HepG2 (cell line): Measurements from ENCODE around the gene DGKB. TPM values are rescaled to one million over a fixed set of nuclear protein-coding genes. Genes with fewer than 3 reads are reported as not detected.

Source experiments
- ATAC-seq: fragments of 200-7000 bp; cut with Tn5 transposase; 3 replicates; pipeline ENCODE4 v1.9.1; 2020; ENCODE audit warnings: mild to moderate bottlenecking, moderate library complexity
- BruUV-seq: library from RNA; stranded (reverse); fragments of 400-500 nt; replicated peaks from 2 replicates; lab custom pipeline; 2021; lab: Mats Ljungman, UMichigan
- CTCF ChIA-PET: fragments of 300-600 bp; formaldehyde crosslinking; extraction: SDS; loops from one replicate; lab custom pipeline; 2021; ENCODE audit warnings: low total read pairs, inconsistent platforms, low intra/inter-chr PET ratio; lab: Yijun Ruan, JAX
- POLR2A ChIA-PET: fragments of 350-600 bp; sonication (Branson Sonifier 250); formaldehyde crosslinking; loops from one replicate; lab custom pipeline; 2020; ENCODE audit warnings: antibody characterized with exemption, inconsistent platforms; lab: Yijun Ruan, JAX
- DNase-seq: peaks from one replicate; pipeline ENCODE4 v3.0.0-alpha.2; 2015; ENCODE audit warnings: low spot score
- FAIRE-seq: peaks from 3 replicates; lab custom pipeline; 2011; peaks lifted over from hg19 to GRCh38; lab: Jason Lieb, UNC
- H2AFZ ChIP-seq: one replicate; pipeline ENCODE4 v1.6.1; 2011; ENCODE audit warnings: low read length, inconsistent platforms
- H3K27ac ChIP-seq: fragments of 300-600 bp; 3 replicates; pipeline ENCODE4 v1.8.0; 2011; ENCODE audit warnings: mixed run types, mild to moderate bottlenecking, mixed read lengths, low read length, inconsistent platforms; ENCODE audit not compliant: insufficient read depth; ENCODE audit errors: extremely low read length
- H3K27me3 ChIP-seq, 2 experiments: fragments of 200-600 bp in 1 of 2; 2 replicates in 1 of 2; 3 replicates in 1 of 2; pipeline versions ENCODE4 v1.6.0 to v1.8.0; 2011; ENCODE audit warnings: low read length in 2 of 2, mild to moderate bottlenecking in 2 of 2, moderate library complexity in 2 of 2, inconsistent platforms in 1 of 2; ENCODE audit not compliant: insufficient read depth in 2 of 2, control insufficient read depth in 1 of 2
- H3K36me3 ChIP-seq, 2 experiments: fragments of 200-600 bp in 1 of 2; replicated peaks in 1 of 2; 2 replicates in 1 of 2; 3 replicates in 1 of 2; pipeline versions ENCODE4 v1.5.1 to v1.8.0; 2011; ENCODE audit warnings: low read length in 2 of 2, inconsistent platforms in 1 of 2; ENCODE audit not compliant: insufficient read depth in 2 of 2, control insufficient read depth in 1 of 2
- H3K4me1 ChIP-seq: 2 replicates; pipeline ENCODE4 v1.5.1; 2012; ENCODE audit warnings: low read length, inconsistent platforms; ENCODE audit not compliant: insufficient read depth
- H3K4me2 ChIP-seq: 2 replicates; pipeline ENCODE4 v1.6.0; 2011; ENCODE audit warnings: low read depth, low read length, inconsistent platforms
- H3K4me3 ChIP-seq, 3 experiments: fragments of 200-600 bp in 1 of 3; sonication (generic), shearing (Covaris generic) in 1 of 3; replicated peaks in 1 of 3; 2 replicates each; pipeline ENCODE4 v1.5.1; 2011 to 2016; ENCODE audit warnings: low read length in 3 of 3, inconsistent platforms in 2 of 3, low read depth in 2 of 3, mild to moderate bottlenecking in 2 of 3, control low read depth in 1 of 3, mixed read lengths in 1 of 3; ENCODE audit not compliant: insufficient read depth in 1 of 3
- H3K79me2 ChIP-seq: one replicate; pipeline ENCODE4 v1.6.1; 2011; ENCODE audit warnings: low read length, inconsistent platforms; ENCODE audit not compliant: insufficient read depth
- H3K9ac ChIP-seq: 2 replicates; pipeline ENCODE4 v1.6.0; 2011; ENCODE audit warnings: mild to moderate bottlenecking, low read depth, low read length, inconsistent platforms; ENCODE audit not compliant: insufficient read depth
- H3K9me3 ChIP-seq: 2 replicates; pipeline ENCODE4 v1.5.1; 2012; ENCODE audit warnings: mild to moderate bottlenecking, low read length
- H4K20me1 ChIP-seq: 2 replicates; pipeline ENCODE4 v1.6.0; 2011; ENCODE audit warnings: inconsistent platforms, mild to moderate bottlenecking, low read length, moderate library complexity; ENCODE audit not compliant: insufficient read depth
- ARID4A ChIP-seq: sonication (generic); formaldehyde crosslinking; IDR thresholded peaks from 2 replicates; pipeline ENCODE4 v1.5.0; 2020; ENCODE audit warnings: mild to moderate bottlenecking, missing genetic modification reagents, borderline replicate concordance
- ARNTL ChIP-seq: sonication (generic); formaldehyde crosslinking; IDR thresholded peaks from 2 replicates; pipeline ENCODE4 v1.4.0; 2020; ENCODE audit warnings: mild to moderate bottlenecking, missing genetic modification reagents
- BRCA1 ChIP-seq: sonication (generic); formaldehyde crosslinking; IDR thresholded peaks from 2 replicates; pipeline ENCODE4 v1.4.0; 2020; ENCODE audit warnings: missing genetic modification reagents
- FOXA3 ChIP-seq: IDR thresholded peaks from 2 replicates; pipeline ENCODE4 v1.6.1; 2016; ENCODE audit warnings: missing genetic modification reagents, missing compliant biosample characterization
- POLR2AphosphoS2 ChIP-seq: IDR thresholded peaks from 2 replicates; pipeline ENCODE4 v1.6.1; 2011; ENCODE audit warnings: low read depth, low read length, improper control_type of control experiment
- RORA ChIP-seq: sonication (generic); formaldehyde crosslinking; IDR thresholded peaks from 2 replicates; pipeline ENCODE4 v1.5.0; 2020; ENCODE audit warnings: mild to moderate bottlenecking, missing genetic modification reagents, moderate library complexity
- SRSF1 ChIP-seq: fragments of 200-400 bp; formaldehyde crosslinking; optimal IDR thresholded peaks from 2 replicates; pipeline ENCODE3; 2017; ENCODE audit warnings: mild to moderate bottlenecking, low read depth, low read length, moderate library complexity
- ZFX ChIP-seq: sonication (generic); formaldehyde crosslinking; IDR thresholded peaks from 2 replicates; pipeline ENCODE4 v1.4.0; 2020; ENCODE audit warnings: mild to moderate bottlenecking, low read depth, missing genetic modification reagents, moderate library complexity
- ZNF20 ChIP-seq: sonication (generic); formaldehyde crosslinking; IDR thresholded peaks from 2 replicates; pipeline ENCODE4 v1.4.0; 2020; ENCODE audit warnings: mild to moderate bottlenecking, moderate library complexity, missing genetic modification reagents
- ZNF230 ChIP-seq: sonication (generic); formaldehyde crosslinking; IDR thresholded peaks from 2 replicates; pipeline ENCODE4 v1.4.0; 2020; ENCODE audit warnings: mild to moderate bottlenecking, missing genetic modification reagents
- ZNF597 ChIP-seq: sonication (generic); formaldehyde crosslinking; IDR thresholded peaks from 2 replicates; pipeline ENCODE4 v1.5.0; 2020; ENCODE audit warnings: missing genetic modification reagents
- ZNF780A ChIP-seq: sonication (generic); formaldehyde crosslinking; IDR thresholded peaks from 2 replicates; pipeline ENCODE4 v1.8.0; 2022; ENCODE audit warnings: mild to moderate bottlenecking, missing genetic modification reagents, moderate library complexity
- ZNF800 ChIP-seq: sonication (generic); formaldehyde crosslinking; IDR thresholded peaks from 2 replicates; pipeline ENCODE4 v1.4.0; 2020; ENCODE audit warnings: missing genetic modification reagents
- ZNF883 ChIP-seq: sonication (generic); formaldehyde crosslinking; IDR thresholded peaks from 2 replicates; pipeline ENCODE4 v1.5.1; 2020; ENCODE audit warnings: mild to moderate bottlenecking, missing genetic modification reagents; ENCODE audit errors: not compliant biosample characterization
- ZSCAN21 ChIP-seq: sonication (generic); formaldehyde crosslinking; IDR thresholded peaks from 2 replicates; pipeline ENCODE4 v1.8.0; 2022; ENCODE audit warnings: mild to moderate bottlenecking, missing genetic modification reagents, moderate library complexity, borderline replicate concordance
- in situ Hi-C: cut with HindIII; loops from 2 replicates; pipeline ENCODE4 v1.10.0; 2017; ENCODE audit warnings: low pct_unique_long_range_greater_than_20kb; ENCODE audit not compliant: extremely low pct_ligation_motif_present
- intact Hi-C: fragments of 100-400 bp; cut with micrococcal nuclease; formaldehyde crosslinking; loops from one replicate; pipeline ENCODE4 v1.10.0; 2022; ENCODE audit not compliant: unreplicated experiment
- polyA plus RNA-seq, 8 experiments: library from polyadenylated mRNA; depleted of rRNA in 3 of 8; stranded (reverse) in 7 of 8; unstranded in 1 of 8; fragments of >200 nt; fragmentation: Illumina TruSeq in 4 of 8; extraction: Trizol in 4 of 8; gene quantifications; 2 replicates each; pipeline versions ENCODE4 v1.2.1 to v1.2.3, GENCODE V29; 2011 to 2016; ENCODE audit warnings: low read depth in 4 of 8, missing spikeins in 1 of 8, mixed read lengths in 1 of 8; ENCODE audit not compliant: insufficient read depth in 1 of 8
- total RNA-seq, 5 experiments: library from RNA; depleted of rRNA; stranded (reverse); fragments of >200 nt; fragmentation: Illumina TruSeq; extraction: Trizol; gene quantifications; 2 replicates each; pipeline ENCODE4 v1.2.3, GENCODE V29; 2016; ENCODE audit warnings: low read depth in 1 of 5
- TF ChIP-seq, protein P1 (sequence below): sonication (generic); formaldehyde crosslinking; IDR thresholded peaks from 2 replicates; pipeline ENCODE4 v1.4.0; 2020; ENCODE audit warnings: mild to moderate bottlenecking, missing genetic modification reagents

Gene DGKB
- total and polyA plus RNA-seq, 2 of the 13 experiments (the other 11 are each of a cell fraction or from before 2014, with no cell fraction given), result not detected

GRCh38 chr7:14622559-14622958 lies 280.0 kb downstream of the DGKB start:
- intact Hi-C loops, result no loop called here
- no TSS peak for BruUV-seq
- H3K9me3 ChIP-seq, result peaks cover 45% of the 10 kb centered on the region
- no peaks in the 10 kb centered on the region for H4K20me1 ChIP-seq
- in situ Hi-C loops, result no loop called here
- no peak for DNase-seq
- ChIA-PET CTCF (no interaction called here), POLR2A (no interaction called here)
- no peaks in the 10 kb centered on the region for H3K79me2 ChIP-seq
- no peak overlapping the region for H3K27ac ChIP-seq
- ATAC-seq, result no peak
- no peak for FAIRE-seq
- H3K4me1 ChIP-seq, result no peaks in the 10 kb centered on the region
- H3K36me3 ChIP-seq, result no peaks in the 10 kb centered on the region
- no peak overlapping the region for H3K4me2 ChIP-seq
- TF ChIP-seq ZSCAN21 (CRISPR knock-in tag) (no peak), ARID4A (no peak), ZNF20 (no peak), ARNTL (no peak), RORA (CRISPR knock-in tag) (no peak), ZNF230 (CRISPR knock-in tag) (no peak), BRCA1 (CRISPR knock-in tag) (no peak), ZNF800 (CRISPR knock-in tag) (no peak), SRSF1 (no peak), FOXA3 (CRISPR knock-in tag) (no peak), ZNF883 (CRISPR knock-in tag) (no peak), POLR2AphosphoS2 (no peak), ZNF597 (CRISPR knock-in tag) (no peak), ZFX (CRISPR knock-in tag) (no peak), ZNF780A (CRISPR knock-in tag) (no peak)
- TF ChIP-seq, protein P1, sequence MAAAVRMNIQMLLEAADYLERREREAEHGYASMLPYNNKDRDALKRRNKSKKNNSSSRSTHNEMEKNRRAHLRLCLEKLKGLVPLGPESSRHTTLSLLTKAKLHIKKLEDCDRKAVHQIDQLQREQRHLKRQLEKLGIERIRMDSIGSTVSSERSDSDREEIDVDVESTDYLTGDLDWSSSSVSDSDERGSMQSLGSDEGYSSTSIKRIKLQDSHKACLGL (CRISPR knock-in tag), result no peak
- H3K9ac ChIP-seq, result no peak overlapping the region
- no peaks in the 10 kb centered on the region for H3K27me3 ChIP-seq
- H3K4me3 ChIP-seq, result no peak overlapping the region
- H2AFZ ChIP-seq, result no peak overlapping the region
